B cell (primary cell): ENCODE results near the gene POSTN. TPM values are rescaled to one million over a fixed set of nuclear protein-coding genes. Genes with fewer than 3 reads are reported as not detected.

Experiments
- ATAC-seq: fragments of 200-7000 bp; cut with Tn5 transposase; one replicate; pipeline ENCODE4 v1.10.0; 2021; ENCODE audit warnings: low read depth, mild to moderate bottlenecking, moderate number of reproducible peaks, moderate library complexity
- CTCF ChIA-PET: fragments of 350-600 bp; sonication (Branson Sonifier 250); formaldehyde crosslinking; loops from one replicate; lab custom pipeline; 2021; ENCODE audit warnings: antibody characterized with exemption, inconsistent platforms; lab: Charles Lee
- POLR2A ChIA-PET: fragments of 350-600 bp; sonication (Branson Sonifier 250); formaldehyde crosslinking; loops from one replicate; lab custom pipeline; 2021; ENCODE audit warnings: antibody characterized with exemption; lab: Charles Lee
- DNase-seq: peaks from one replicate; pipeline ENCODE4 v3.0.0; 2013
- H2AFZ ChIP-seq: 2 replicates; pipeline ENCODE4 v1.6.1; 2012; ENCODE audit warnings: mild to moderate bottlenecking, low read depth, low read length; ENCODE audit not compliant: insufficient read depth, poor library complexity, severe bottlenecking
- H3K27ac ChIP-seq, 2 donors: 1 replicate in 1 of 2; 2 replicates in 1 of 2; pipeline ENCODE4 v1.5.1; 2012 to 2013; ENCODE audit warnings: low read length in 2 of 2, mild to moderate bottlenecking in 2 of 2, moderate library complexity in 1 of 2
- H3K27me3 ChIP-seq, 4 experiments: fragments of 200-600 bp in 1 of 4; sonication (generic) in 1 of 4; replicated peaks in 1 of 4; 1 replicate in 2 of 4; 2 replicates in 2 of 4; pipeline versions ENCODE4 v1.6.1 to v1.7.0; 2013 to 2016; ENCODE audit warnings: low read length in 3 of 4, mild to moderate bottlenecking in 2 of 4, mixed read lengths in 1 of 4, moderate library complexity in 1 of 4; ENCODE audit not compliant: insufficient read depth in 4 of 4, control insufficient read depth in 3 of 4; ENCODE audit errors: control extremely low read depth in 1 of 4
- H3K36me3 ChIP-seq, 2 experiments: replicated peaks in 1 of 2; 1 replicate in 1 of 2; 2 replicates in 1 of 2; pipeline versions ENCODE4 v1.6.1 to v1.7.1; 2013; ENCODE audit warnings: low read length in 1 of 2; ENCODE audit not compliant: insufficient read depth in 2 of 2, control insufficient read depth in 1 of 2; ENCODE audit errors: control extremely low read depth in 1 of 2, extremely low read depth in 1 of 2
- H3K4me1 ChIP-seq, 2 donors: fragments of 200-600 bp in 1 of 2; sonication (generic) in 1 of 2; 1 replicate in 1 of 2; 2 replicates in 1 of 2; pipeline versions ENCODE4 v1.5.1 to v1.6.1; 2013 to 2017; ENCODE audit warnings: low read length in 2 of 2; ENCODE audit not compliant: control insufficient read depth in 2 of 2, insufficient read depth in 2 of 2
- H3K4me2 ChIP-seq: replicated peaks from 2 replicates; pipeline ENCODE3; 2012; ENCODE audit warnings: mild to moderate bottlenecking, low read depth, low read length; ENCODE audit not compliant: poor library complexity, severe bottlenecking
- H3K4me3 ChIP-seq, 5 experiments: fragments of 200-600 bp in 1 of 5; sonication (generic) in 1 of 5; 1 replicate in 3 of 5; 2 replicates in 2 of 5; pipeline versions ENCODE4 v1.5.1 to v1.7.0; 2011 to 2016; ENCODE audit warnings: low read length in 4 of 5, mild to moderate bottlenecking in 4 of 5, low read depth in 2 of 5, control low read depth in 1 of 5, moderate library complexity in 1 of 5; ENCODE audit not compliant: insufficient read depth in 1 of 5; ENCODE audit errors: control extremely low read depth in 1 of 5, extremely low read depth in 1 of 5
- H3K79me2 ChIP-seq: fragments of 200-600 bp; sonication (generic); one replicate; pipeline ENCODE4 v1.6.0; 2016; ENCODE audit warnings: low read length; ENCODE audit not compliant: control insufficient read depth, insufficient read depth
- H3K9ac ChIP-seq: fragments of 200-600 bp; sonication (generic); 2 replicates; pipeline ENCODE4 v1.6.1; 2017; ENCODE audit warnings: mild to moderate bottlenecking, low read length, moderate library complexity
- H3K9me3 ChIP-seq, 3 donors: one replicate each; pipeline versions ENCODE4 v1.6.1 to v1.7.1; 2013; ENCODE audit warnings: low read length in 2 of 3; ENCODE audit not compliant: control insufficient read depth in 2 of 3, insufficient read depth in 1 of 3; ENCODE audit errors: control extremely low read depth in 1 of 3
- H4K20me1 ChIP-seq: 2 replicates; pipeline ENCODE4 v1.6.0; 2012; ENCODE audit warnings: mild to moderate bottlenecking, low read length; ENCODE audit not compliant: insufficient read depth, control insufficient read depth, poor library complexity, severe bottlenecking
- H3K27ac Mint-ChIP-seq: one replicate; pipeline ENCODE4 v1.8.0; 2021; ENCODE audit warnings: mixed read lengths
- H3K27me3 Mint-ChIP-seq: one replicate; pipeline ENCODE4 v1.8.0; 2021; ENCODE audit warnings: mixed read lengths
- H3K4me1 Mint-ChIP-seq: one replicate; pipeline ENCODE4 v1.8.0; 2021; ENCODE audit warnings: mixed read lengths
- H3K4me3 Mint-ChIP-seq: one replicate; pipeline ENCODE4 v1.8.0; 2021; ENCODE audit warnings: mixed read lengths
- H3K9me3 Mint-ChIP-seq: one replicate; pipeline ENCODE4 v1.8.0; 2022; ENCODE audit warnings: mixed read lengths; ENCODE audit not compliant: insufficient read depth
- CTCF ChIP-seq: fragments of 200-600 bp; IDR thresholded peaks from one replicate; pipeline ENCODE4 v1.8.0; 2022; ENCODE audit warnings: antibody characterized with exemption, mild to moderate bottlenecking
- EZH2 ChIP-seq: IDR thresholded peaks from 2 replicates; pipeline ENCODE4 v1.6.1; 2012; ENCODE audit warnings: borderline replicate concordance, low read depth, mild to moderate bottlenecking, moderate library complexity, low read length; ENCODE audit not compliant: insufficient read depth, poor library complexity, severe bottlenecking
- WGBS: methylation state at CpG from one replicate; pipeline ENCODE4 v1.1.5; 2013; ENCODE audit warnings: missing lambda C conversion rate; ENCODE audit not compliant: insufficient coverage; 5-methylcytosine and 5-hydroxymethylcytosine counted together
- intact Hi-C: fragments of 100-400 bp; cut with micrococcal nuclease; formaldehyde crosslinking; loops from one replicate; pipeline ENCODE4 v1.10.0; 2022
- polyA plus RNA-seq: library from polyadenylated mRNA; depleted of rRNA; stranded (reverse); fragments of >200 nt; gene quantifications from 2 replicates; pipeline ENCODE4 v1.2.3, GENCODE V29; 2012
- total RNA-seq, 2 donors: library from RNA; stranded (reverse); fragments of 120-200 nt in 1 of 2; gene quantifications; 1 replicate in 1 of 2; 2 replicates in 1 of 2; pipeline versions ENCODE4 v1.2.3 to v1.2.4, GENCODE V29; 2013 to 2022

The POSTN gene
- total and polyA plus RNA-seq, 2 donors (not counting 1 experiment from before 2014, with no cell fraction given), result not detected

GRCh38 chr13:37615276-37615675, 16.7 kb upstream of the POSTN start:
- intact Hi-C loops, result no loop called here
- no peak overlapping the region for H3K27ac Mint-ChIP-seq
- ChIA-PET POLR2A (no interaction called here), CTCF (no interaction called here)
- 83% methylated on average over 1 of the region's 2 CpGs for WGBS
- DNase-seq, result no peak
- no peaks in the 10 kb centered on the region for H3K4me1 Mint-ChIP-seq
- H3K4me3 ChIP-seq, result no peak overlapping the region
- H3K79me2 ChIP-seq, result no peaks in the 10 kb centered on the region
- H3K4me1 ChIP-seq, result no peaks in the 10 kb centered on the region
- no peak overlapping the region for H3K9ac ChIP-seq
- no peaks in the 10 kb centered on the region for H4K20me1 ChIP-seq
- no peaks in the 10 kb centered on the region for H3K36me3 ChIP-seq
- no peaks in the 10 kb centered on the region for H3K27me3 Mint-ChIP-seq
- no peak for ATAC-seq
- no peaks in the 10 kb centered on the region for H3K27me3 ChIP-seq
- H3K4me2 ChIP-seq, result no peak overlapping the region
- no peaks in the 10 kb centered on the region for H3K9me3 ChIP-seq
- TF ChIP-seq CTCF (no peak), EZH2 (no peak)
- H3K9me3 Mint-ChIP-seq, result no peaks in the 10 kb centered on the region
- H3K27ac ChIP-seq, result no peak overlapping the region
- H3K4me3 Mint-ChIP-seq, result no peak overlapping the region
- no peak overlapping the region for H2AFZ ChIP-seq

- WGBS, result no CpG with 5 or more reads among the region's 2 CpGs
- TF ChIP-seq CTCF (no peak), EZH2 (no peak)
- intact Hi-C loops, result no loop called here
Observed at GRCh38 chr13:37613638-37614037, 15.1 kb upstream of the POSTN start.

More at GRCh38 chr13:37613638-37614037, 15.1 kb upstream of the POSTN start:
- H3K27ac ChIP-seq, result no peak overlapping the region
- Mint-ChIP-seq H3K4me1 (no peaks in the 10 kb centered on the region), H3K27me3 (no peaks in the 10 kb centered on the region), H3K4me3 (no peak overlapping the region), H3K9me3 (no peaks in the 10 kb centered on the region), H3K27ac (no peak overlapping the region)
- H3K27me3 ChIP-seq, result no peaks in the 10 kb centered on the region
- H3K4me1 ChIP-seq, result no peaks in the 10 kb centered on the region
- no peak overlapping the region for H3K4me2 ChIP-seq
- no peaks in the 10 kb centered on the region for H3K9me3 ChIP-seq
- no peak for ATAC-seq
- H4K20me1 ChIP-seq, result no peaks in the 10 kb centered on the region
- no peak overlapping the region for H3K4me3 ChIP-seq
- no peak overlapping the region for H2AFZ ChIP-seq
- DNase-seq, result no peak
- CTCF ChIA-PET, result no interaction called here
- POLR2A ChIA-PET, result no interaction called here
- no peaks in the 10 kb centered on the region for H3K36me3 ChIP-seq
- H3K79me2 ChIP-seq, result no peaks in the 10 kb centered on the region
- no peak overlapping the region for H3K9ac ChIP-seq
